Measurements from ENCODE around the gene CDKN2B-AS1.

Gene CDKN2B-AS1

GRCh38 chr9:22111176-22111953 lies 116.8 kb downstream of the CDKN2B-AS1 start:
- TF ChIP-seq, protein P1, sequence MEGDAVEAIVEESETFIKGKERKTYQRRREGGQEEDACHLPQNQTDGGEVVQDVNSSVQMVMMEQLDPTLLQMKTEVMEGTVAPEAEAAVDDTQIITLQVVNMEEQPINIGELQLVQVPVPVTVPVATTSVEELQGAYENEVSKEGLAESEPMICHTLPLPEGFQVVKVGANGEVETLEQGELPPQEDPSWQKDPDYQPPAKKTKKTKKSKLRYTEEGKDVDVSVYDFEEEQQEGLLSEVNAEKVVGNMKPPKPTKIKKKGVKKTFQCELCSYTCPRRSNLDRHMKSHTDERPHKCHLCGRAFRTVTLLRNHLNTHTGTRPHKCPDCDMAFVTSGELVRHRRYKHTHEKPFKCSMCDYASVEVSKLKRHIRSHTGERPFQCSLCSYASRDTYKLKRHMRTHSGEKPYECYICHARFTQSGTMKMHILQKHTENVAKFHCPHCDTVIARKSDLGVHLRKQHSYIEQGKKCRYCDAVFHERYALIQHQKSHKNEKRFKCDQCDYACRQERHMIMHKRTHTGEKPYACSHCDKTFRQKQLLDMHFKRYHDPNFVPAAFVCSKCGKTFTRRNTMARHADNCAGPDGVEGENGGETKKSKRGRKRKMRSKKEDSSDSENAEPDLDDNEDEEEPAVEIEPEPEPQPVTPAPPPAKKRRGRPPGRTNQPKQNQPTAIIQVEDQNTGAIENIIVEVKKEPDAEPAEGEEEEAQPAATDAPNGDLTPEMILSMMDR (IDR thresholded peaks at IDR 0.05): no peak
- DNase-seq (ENCODE audit: low spot score): no peak
- Histone ChIP-seq H3K4me3 (no peak overlapping the region), H3K27ac (no peak overlapping the region)

DNA sequence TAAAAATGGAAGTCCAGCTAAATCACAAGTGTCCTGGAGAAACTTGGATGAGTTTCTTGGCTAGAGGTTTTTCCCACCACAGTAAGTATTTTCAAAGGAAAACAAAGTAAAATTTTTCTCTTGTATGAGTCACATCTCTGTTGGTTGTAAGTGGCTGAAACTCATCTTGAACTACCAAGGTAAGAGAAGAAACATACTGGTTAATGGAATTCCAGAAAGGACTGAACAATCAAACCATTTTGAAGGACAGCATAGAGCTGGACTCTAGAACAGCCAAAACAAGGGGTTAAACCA lies 117.3 kb downstream of the CDKN2B-AS1 start:
- no peak overlapping the region for H3K4me3 ChIP-seq
- H3K27ac ChIP-seq: no peak overlapping the region
- TF ChIP-seq, protein P1 (IDR thresholded peaks at IDR 0.05): no peak
- DNase-seq (ENCODE audit: low spot score): no peak

GRCh38 chr9:22112870-22113821 lies 118.6 kb downstream of the CDKN2B-AS1 start:
- DNase-seq (ENCODE audit: low spot score): no peak
- Histone ChIP-seq H3K4me3 (no peak overlapping the region), H3K27ac (no peak overlapping the region)
- TF ChIP-seq, protein P1 (IDR thresholded peaks at IDR 0.05): no peak

DNA sequence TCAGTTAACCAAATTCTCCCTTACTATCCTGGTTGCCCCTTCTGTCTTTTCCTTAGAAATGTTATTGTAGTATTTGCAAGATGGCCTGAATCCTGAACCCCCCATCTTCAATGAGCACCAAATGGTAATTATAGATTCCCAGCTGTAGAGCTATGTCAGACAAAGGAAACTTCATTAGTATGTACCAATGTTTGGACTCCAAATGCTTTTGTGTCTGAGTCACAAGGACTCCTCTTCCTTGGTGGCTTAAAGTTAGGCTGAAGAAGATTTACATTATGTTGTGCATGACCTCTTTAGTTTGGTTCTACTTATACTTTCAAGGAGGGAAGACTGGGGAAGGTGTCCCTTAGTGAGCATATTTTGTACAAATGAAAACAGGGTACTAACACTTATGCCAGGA lies 120.4 kb downstream of the CDKN2B-AS1 start:
- H3K27ac ChIP-seq: no peak overlapping the region
- DNase-seq (ENCODE audit: low spot score): no peak
- H3K4me3 ChIP-seq: no peak overlapping the region
- TF ChIP-seq, protein P1 (IDR thresholded peaks at IDR 0.05): no peak

DNA sequence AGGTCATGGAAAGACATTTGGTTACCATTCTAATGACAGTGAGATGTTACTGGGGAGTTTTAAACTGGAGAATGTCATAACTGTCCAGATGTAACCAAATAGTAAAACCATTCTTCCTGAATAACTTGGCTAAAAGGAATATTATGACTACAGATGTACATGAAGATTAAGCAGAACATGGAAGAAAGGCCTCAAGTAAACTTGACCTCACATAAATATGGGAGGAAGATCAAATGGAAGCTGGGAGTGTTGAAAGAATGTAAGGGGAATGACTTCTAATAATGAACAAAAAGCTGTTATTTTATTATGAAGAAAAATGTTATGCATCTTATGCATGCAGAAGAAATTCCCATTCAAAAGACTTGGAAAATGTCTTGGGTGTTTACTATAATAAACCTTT lies 122.2 kb downstream of the CDKN2B-AS1 start:
- Histone ChIP-seq H3K27ac (no peak overlapping the region), H3K4me3 (no peak overlapping the region)
- TF ChIP-seq, protein P1 (IDR thresholded peaks at IDR 0.05): no peak
- DNase-seq (ENCODE audit: low spot score): no peak

DNA sequence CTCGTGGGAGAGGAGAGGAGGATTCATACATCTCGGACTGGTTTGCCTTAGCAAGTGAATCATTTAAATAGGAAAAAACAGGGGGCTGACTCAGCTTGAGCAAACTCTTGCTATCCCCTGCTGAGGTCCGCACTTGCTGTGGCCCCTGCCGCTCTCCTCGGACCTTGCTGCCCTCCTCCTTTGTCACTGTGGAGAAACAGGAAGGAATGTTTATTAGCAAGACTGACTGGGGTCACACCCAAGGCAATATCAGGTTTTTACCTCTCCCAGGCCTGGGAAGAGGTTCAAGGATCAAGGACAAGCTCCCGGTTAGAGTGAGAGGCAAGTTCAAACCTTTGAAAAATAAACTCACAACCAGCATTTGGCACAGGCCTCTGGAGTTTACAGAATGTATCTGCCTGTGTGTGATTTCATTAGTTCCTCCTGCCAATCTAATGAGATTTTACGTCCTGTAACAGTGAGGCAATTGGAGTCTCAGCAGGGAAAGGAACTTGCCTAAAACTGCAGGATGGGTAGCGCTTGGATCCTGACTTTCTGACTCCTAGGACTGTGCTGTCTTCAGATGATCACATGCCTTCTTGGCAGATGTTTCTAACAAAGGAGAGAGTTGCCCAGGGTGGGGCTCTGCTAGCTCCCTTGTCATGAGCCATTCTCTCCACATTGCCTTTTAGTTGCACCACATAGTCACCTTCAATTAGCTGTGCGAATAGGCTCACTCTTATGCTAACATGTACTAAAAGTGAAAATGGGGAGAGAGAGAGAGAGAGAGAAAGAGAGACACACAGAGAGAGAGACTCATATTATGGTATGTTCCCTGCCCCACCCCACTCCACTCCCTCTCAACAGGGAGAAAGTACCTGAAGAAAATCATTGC lies 123.2 kb downstream of the CDKN2B-AS1 start:
- no peak overlapping the region for H3K4me3 ChIP-seq
- TF ChIP-seq, protein P1 (IDR thresholded peaks at IDR 0.05): no peak
- no peak for DNase-seq (ENCODE audit: low spot score)
- peak overlapping the region in 1 of 2 donors; percentile 12 for H3K27ac ChIP-seq

Data from coronary artery (tissue), 2 donors.